SU-DHL-6 (cell line): ENCODE results near the gene LRRN4CL.

Experiments used
- H2AFZ ChIP-seq: fragments of 200-600 bp; sonication (generic); 2 replicates; pipeline ENCODE4 v1.6.1; 2014; ENCODE audit warnings: low read depth, mild to moderate bottlenecking, moderate library complexity, mixed read lengths, antibody characterized with exemption, low read length; ENCODE audit not compliant: severe bottlenecking
- H3F3A ChIP-seq: fragments of 200-600 bp; shearing (Covaris generic); 2 replicates; pipeline ENCODE4 v1.6.0; 2016; ENCODE audit warnings: antibody characterized with exemption, mild to moderate bottlenecking; ENCODE audit not compliant: insufficient read depth
- H3K27ac ChIP-seq: fragments of 200-600 bp; sonication (generic); 2 replicates; pipeline ENCODE4 v1.5.1; 2016; ENCODE audit warnings: low read depth, mild to moderate bottlenecking, low read length, moderate library complexity, mixed read lengths
- H3K27me3 ChIP-seq: fragments of 200-600 bp; sonication (generic), shearing (Covaris generic); 2 replicates; pipeline ENCODE4 v1.6.0; 2014; ENCODE audit warnings: mild to moderate bottlenecking, low read length
- H3K36me3 ChIP-seq: fragments of 200-600 bp; sonication (generic); 2 replicates; pipeline ENCODE4 v1.6.1; 2014; ENCODE audit warnings: mild to moderate bottlenecking, low read length, mixed read lengths
- H3K4me2 ChIP-seq: fragments of 300-600, 200-600 bp; shearing (Covaris generic), sonication (generic); 2 replicates; pipeline ENCODE4 v1.6.0; 2014; ENCODE audit warnings: low read length, low read depth, mild to moderate bottlenecking; ENCODE audit not compliant: poor library complexity, severe bottlenecking
- H3K4me3 ChIP-seq: fragments of 200-600 bp; sonication (generic); 2 replicates; pipeline ENCODE4 v1.5.1; 2014; ENCODE audit warnings: antibody characterized with exemption, low read length, mild to moderate bottlenecking, mixed read lengths; ENCODE audit not compliant: insufficient read depth, poor library complexity, severe bottlenecking
- H3K79me2 ChIP-seq: fragments of 200-600 bp; sonication (generic); 2 replicates; pipeline ENCODE4 v1.6.1; 2014; ENCODE audit warnings: mild to moderate bottlenecking, low read length, moderate library complexity; ENCODE audit not compliant: insufficient read depth
- H3K9ac ChIP-seq: fragments of 200-600 bp; sonication (generic); 2 replicates; pipeline ENCODE4 v1.7.0; 2014; ENCODE audit warnings: mild to moderate bottlenecking, low read length
- H3K9me2 ChIP-seq: fragments of 200-600 bp; sonication (generic); replicated peaks from 2 replicates; pipeline ENCODE4 v1.6.1; 2014; ENCODE audit warnings: low read length; ENCODE audit not compliant: insufficient read depth
- H3K9me3 ChIP-seq: fragments of 200-600 bp; sonication (generic); 2 replicates; pipeline ENCODE4 v1.6.1; 2014; ENCODE audit warnings: low read length, mixed read lengths; ENCODE audit not compliant: insufficient read depth
- H4K20me1 ChIP-seq: fragments of 200-600 bp; sonication (generic); 2 replicates; pipeline ENCODE4 v1.6.1; 2014; ENCODE audit warnings: low read depth, mild to moderate bottlenecking, antibody characterized with exemption, low read length, moderate library complexity, mixed read lengths
- EZH2phosphoT487 ChIP-seq: fragments of 200-600 bp; sonication (generic), shearing (Covaris generic); conservative IDR thresholded peaks from 2 replicates; pipeline ENCODE4 v1.6.1; 2018; ENCODE audit warnings: mild to moderate bottlenecking, antibody characterized with exemption, low read length, moderate library complexity, mixed read lengths
- TF ChIP-seq, protein P1 (sequence below): fragments of 200-600 bp; sonication (generic); IDR thresholded peaks from one replicate; pipeline ENCODE4 v1.5.1; 2017; ENCODE audit warnings: antibody characterized with exemption, mild to moderate bottlenecking, low read length, moderate library complexity; ENCODE audit not compliant: insufficient read depth, poor library complexity, severe bottlenecking

The LRRN4CL gene

DNA sequence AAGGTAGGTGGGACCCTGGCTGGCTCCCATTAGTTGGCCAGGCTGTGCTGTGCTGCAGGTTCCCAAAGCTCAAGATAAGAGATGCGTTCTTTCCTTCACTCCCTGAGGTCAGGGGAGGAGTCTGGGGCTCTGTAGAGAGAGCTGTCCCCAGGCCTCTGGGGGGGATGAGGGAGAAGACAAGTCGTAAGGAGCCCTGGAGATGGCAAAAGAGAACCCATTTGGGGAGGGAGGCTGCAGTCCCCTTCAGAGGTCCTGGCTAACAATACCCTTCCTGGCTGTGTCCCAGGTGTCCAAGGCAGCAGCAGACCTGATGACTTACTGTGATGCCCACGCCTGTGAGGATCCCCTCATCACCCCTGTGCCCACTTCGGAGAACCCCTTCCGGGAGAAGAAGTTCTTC lies 19.1 kb upstream of the LRRN4CL start:
- Histone ChIP-seq H3K79me2 (peaks cover 2% of the 10 kb centered on the region; the same call in 1 of the 2 replicates), H3K4me2 (no peak overlapping the region), H4K20me1 (no peaks in the 10 kb centered on the region), H3K27me3 (no peaks in the 10 kb centered on the region), H2AFZ (no peak overlapping the region), H3K9ac (no peak overlapping the region), H3K27ac (no peak overlapping the region), H3K9me2 (no peaks in the 10 kb centered on the region), H3F3A (peaks cover 23% of the 10 kb centered on the region), H3K9me3 (no peaks in the 10 kb centered on the region), H3K36me3 (peaks cover 5% of the 10 kb centered on the region), H3K4me3 (no peak overlapping the region)
- TF ChIP-seq EZH2phosphoT487 = no peak
- TF ChIP-seq, protein P1, sequence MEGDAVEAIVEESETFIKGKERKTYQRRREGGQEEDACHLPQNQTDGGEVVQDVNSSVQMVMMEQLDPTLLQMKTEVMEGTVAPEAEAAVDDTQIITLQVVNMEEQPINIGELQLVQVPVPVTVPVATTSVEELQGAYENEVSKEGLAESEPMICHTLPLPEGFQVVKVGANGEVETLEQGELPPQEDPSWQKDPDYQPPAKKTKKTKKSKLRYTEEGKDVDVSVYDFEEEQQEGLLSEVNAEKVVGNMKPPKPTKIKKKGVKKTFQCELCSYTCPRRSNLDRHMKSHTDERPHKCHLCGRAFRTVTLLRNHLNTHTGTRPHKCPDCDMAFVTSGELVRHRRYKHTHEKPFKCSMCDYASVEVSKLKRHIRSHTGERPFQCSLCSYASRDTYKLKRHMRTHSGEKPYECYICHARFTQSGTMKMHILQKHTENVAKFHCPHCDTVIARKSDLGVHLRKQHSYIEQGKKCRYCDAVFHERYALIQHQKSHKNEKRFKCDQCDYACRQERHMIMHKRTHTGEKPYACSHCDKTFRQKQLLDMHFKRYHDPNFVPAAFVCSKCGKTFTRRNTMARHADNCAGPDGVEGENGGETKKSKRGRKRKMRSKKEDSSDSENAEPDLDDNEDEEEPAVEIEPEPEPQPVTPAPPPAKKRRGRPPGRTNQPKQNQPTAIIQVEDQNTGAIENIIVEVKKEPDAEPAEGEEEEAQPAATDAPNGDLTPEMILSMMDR = no peak

DNA sequence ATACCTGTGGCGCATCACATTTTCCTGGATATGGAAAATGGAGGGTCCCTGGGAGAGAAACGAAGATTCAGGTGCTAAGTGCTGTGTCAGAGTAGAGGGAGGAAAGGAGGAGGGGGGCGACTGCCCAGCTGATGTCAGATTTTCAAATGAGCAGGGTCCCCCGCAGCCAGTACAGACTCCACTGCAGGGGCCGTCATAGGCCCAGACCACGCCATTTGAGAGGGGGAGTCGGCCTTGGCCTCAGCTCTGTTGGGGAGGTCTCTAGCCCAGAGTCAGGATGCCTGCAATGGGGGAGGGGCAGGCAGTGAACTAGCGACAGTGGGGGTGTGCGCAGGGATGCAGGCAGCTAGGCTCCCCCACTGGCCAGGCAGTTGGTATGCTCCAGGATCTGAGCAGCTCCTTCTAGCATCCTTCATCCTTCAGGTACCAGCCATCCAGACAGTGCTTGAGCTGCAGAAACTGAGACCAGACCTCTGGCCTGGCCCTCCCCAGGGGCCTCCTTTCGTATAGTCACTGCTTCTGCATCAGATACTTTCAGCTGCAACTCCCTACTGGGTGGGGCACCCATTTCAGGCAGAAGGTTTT lies 18.0 kb upstream of the LRRN4CL start, which contains the start of the genes BSCL2 and GNG3:
TSS of gene BSCL2 (minus strand) at position 148 of the 585 bp plus-strand sequence. CDS start 229 bp downstream, outside the sequence.
TSS of gene GNG3 (plus strand) at position 400 of the 585 bp plus-strand sequence. CDS start 620 bp downstream, outside the sequence.
- TF ChIP-seq, protein P1 = no peak
- TF ChIP-seq EZH2phosphoT487 = no peak
- Histone ChIP-seq H3K9me2 (no peaks in the 10 kb centered on the region), H3K36me3 (peaks cover 4% of the 10 kb centered on the region), H3F3A (peaks cover 13% of the 10 kb centered on the region; the same call in 1 of the 2 replicates), H3K9ac (peak within 1 kb of the TSS; percentile 56), H2AFZ (no peak within 1 kb of the TSS), H3K4me3 (peak within 1 kb of the TSS; percentile 31), H4K20me1 (no peaks in the 10 kb centered on the region), H3K27ac (no peak within 1 kb of the TSS), H3K4me2 (peak within 1 kb of the TSS; percentile 69), H3K9me3 (no peaks in the 10 kb centered on the region), H3K27me3 (no peaks in the 10 kb centered on the region), H3K79me2 (no peaks in the 10 kb centered on the region)

DNA sequence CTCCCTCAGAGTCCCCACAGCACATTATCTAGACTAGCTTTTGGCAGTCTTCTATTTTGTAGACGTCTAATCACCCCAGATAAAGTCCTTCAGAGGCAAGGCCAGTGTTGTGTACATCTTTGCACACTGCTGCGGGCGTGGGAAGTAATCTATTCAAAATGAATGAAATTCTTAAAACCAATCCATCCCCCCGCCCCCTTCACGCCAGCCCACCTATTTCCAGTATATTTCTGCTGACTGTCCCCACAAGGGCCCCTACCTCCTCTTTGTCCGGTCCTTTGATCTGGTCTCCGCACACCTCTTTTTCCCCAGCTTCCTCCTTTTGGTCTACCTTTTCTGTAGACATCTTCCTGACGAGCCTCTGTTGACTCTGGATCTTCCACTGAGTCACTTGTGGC lies 17.5 kb upstream of the LRRN4CL start:
- H3K79me2 ChIP-seq = no peaks in the 10 kb centered on the region
- peaks cover 12% of the 10 kb centered on the region; the same call in 1 of the 2 replicates for H3F3A ChIP-seq
- H3K27me3 ChIP-seq = no peaks in the 10 kb centered on the region
- peak overlapping the region; percentile 69 for H3K4me2 ChIP-seq
- no peaks in the 10 kb centered on the region for H3K9me2 ChIP-seq
- H3K36me3 ChIP-seq = peaks cover 4% of the 10 kb centered on the region
- H3K9ac ChIP-seq = peak overlapping the region; percentile 56; the same call in 1 of the 2 replicates
- TF ChIP-seq, protein P1 = no peak
- TF ChIP-seq EZH2phosphoT487 = no peak
- no peak overlapping the region for H2AFZ ChIP-seq
- no peaks in the 10 kb centered on the region for H3K9me3 ChIP-seq
- H3K4me3 ChIP-seq = no peak overlapping the region
- H4K20me1 ChIP-seq = no peaks in the 10 kb centered on the region
- H3K27ac ChIP-seq = no peak overlapping the region
